Fibroblast of the aortic adventitia (primary cell): ENCODE data around the gene OGFOD3. TPM values are rescaled to one million over a fixed set of nuclear protein-coding genes. Genes with fewer than 3 reads are reported as not detected.
A peak's percentile ranks its signal among the peaks of the same experiment; 100 is the strongest.
"Not testable (repeated sequence)": the region's sequence is repeated elsewhere in the genome, so short reads cannot be mapped to it uniquely, and the experiment has no call there.

Experiments
- DNase-seq: peaks from one replicate; pipeline ENCODE4 v3.0.0-alpha.2; 2010; ENCODE audit warnings: low read depth
- H3K4me3 ChIP-seq: 2 replicates; pipeline ENCODE4 v1.5.1; 2011; ENCODE audit warnings: low read depth, mild to moderate bottlenecking, control low read depth, low read length, moderate library complexity
- CTCF ChIP-seq: IDR thresholded peaks from 2 replicates; pipeline ENCODE4 v1.5.1; 2011; ENCODE audit warnings: mild to moderate bottlenecking, low read length, control low read depth, inconsistent platforms; ENCODE audit not compliant: insufficient read depth
- total RNA-seq: library from RNA; depleted of rRNA; stranded (reverse); fragments of >200 nt; gene quantifications from 2 replicates; pipeline ENCODE4 v1.2.3, GENCODE V29; 2012; ENCODE audit warnings: low replicate concordance

The OGFOD3 gene
- total RNA-seq, 1 donor = 18.7 TPM

- no peak for DNase-seq
- no peak for TF ChIP-seq CTCF
Measured at GRCh38 chr17:82458885-82459424, 40.6 kb upstream of the OGFOD3 start.

GRCh38 chr17:82458179-82458884, 39.9 kb upstream of the OGFOD3 start, which contains the start of gene NARF:
TSS of gene NARF (plus strand) at chr17:82458741. CDS start at chr17:82458804, 63 bp downstream.
- DNase-seq = peak; percentile 98
- H3K4me3 ChIP-seq = peak within 1 kb of the TSS; percentile 82
- no peak for TF ChIP-seq CTCF

More at GRCh38 chr17:82458885-82459424, 40.6 kb upstream of the OGFOD3 start:
- peak overlapping the region; percentile 82 for H3K4me3 ChIP-seq

GRCh38 chr17:82457929-82458178, 39.5 kb upstream of the OGFOD3 start:
- no peak for TF ChIP-seq CTCF
- no peak for DNase-seq
- peak overlapping the region; percentile 79 for H3K4me3 ChIP-seq

- peak overlapping the region; percentile 79 for H3K4me3 ChIP-seq
- peak; percentile 22 for DNase-seq
- no peak for TF ChIP-seq CTCF
Measured at GRCh38 chr17:82457073-82457928, 38.9 kb upstream of the OGFOD3 start.

GRCh38 chr17:82453706-82454105, 35.3 kb upstream of the OGFOD3 start:
- H3K4me3 ChIP-seq, DNase-seq: not testable (repeated sequence)

GRCh38 chr17:82453151-82453550, 34.8 kb upstream of the OGFOD3 start:
- not testable (repeated sequence) for DNase-seq, H3K4me3 ChIP-seq

- no peak for TF ChIP-seq CTCF
- no peak for DNase-seq
- no peak overlapping the region for H3K4me3 ChIP-seq
Measured at GRCh38 chr17:82452162-82452561, 33.8 kb upstream of the OGFOD3 start.
